ENCODE measurements around the gene KIF22.

The KIF22 gene

GRCh38 chr16:29809850-29810698 lies 19.5 kb downstream of the KIF22 start:
- TF ChIP-seq CTCF (conservative IDR thresholded peaks at IDR 0.05; ENCODE audit: low read depth, low read length) = no peak
- peaks cover 33% of the 10 kb centered on the region for H3K79me2 ChIP-seq (ENCODE audit: insufficient read depth, low read depth)
- peaks cover 44% of the 10 kb centered on the region for H3K4me1 ChIP-seq (ENCODE audit: low read depth, poor library complexity, severe bottlenecking)

GRCh38 chr16:29810699-29811169 lies 20.2 kb downstream of the KIF22 start:
- Histone ChIP-seq H3K9ac (peak overlapping the region; percentile 33; the same call in 1 of the 2 replicates), H3K27me3 (ENCODE audit: insufficient read depth, low read depth) (no peaks in the 10 kb centered on the region), H3K4me2 (peak overlapping the region; percentile 83), H3K4me1 (ENCODE audit: low read depth, poor library complexity, severe bottlenecking) (peaks cover 48% of the 10 kb centered on the region), H3K79me2 (ENCODE audit: insufficient read depth, low read depth) (peaks cover 33% of the 10 kb centered on the region), H4K20me1 (ENCODE audit: insufficient read depth) (no peaks in the 10 kb centered on the region), H3K36me3 (ENCODE audit: insufficient read depth) (peaks cover 6% of the 10 kb centered on the region; the same call in 1 of the 2 replicates), H2AFZ (ENCODE audit: low read depth) (no peak overlapping the region), H3K27ac (peak overlapping the region; percentile 50; the same call in 1 of the 2 replicates), H3K4me3 (IDR thresholded peaks at IDR 0.05; ENCODE audit: insufficient read depth, low read depth, low read length) (no peak overlapping the region)
- TF ChIP-seq CTCF (conservative IDR thresholded peaks at IDR 0.05; ENCODE audit: low read depth, low read length) = no peak

More at GRCh38 chr16:29809850-29810698, 19.5 kb downstream of the KIF22 start:
- H2AFZ ChIP-seq (ENCODE audit: low read depth) = no peak overlapping the region
- no peak overlapping the region for H3K4me3 ChIP-seq (IDR thresholded peaks at IDR 0.05; ENCODE audit: insufficient read depth, low read depth, low read length)
- no peaks in the 10 kb centered on the region for H3K27me3 ChIP-seq (ENCODE audit: insufficient read depth, low read depth)
- peak overlapping the region; percentile 83 for H3K4me2 ChIP-seq
- peaks cover 6% of the 10 kb centered on the region; the same call in 1 of the 2 replicates for H3K36me3 ChIP-seq (ENCODE audit: insufficient read depth)
- H3K27ac ChIP-seq = peak overlapping the region; percentile 50; the same call in 1 of the 2 replicates
- no peaks in the 10 kb centered on the region for H4K20me1 ChIP-seq (ENCODE audit: insufficient read depth)
- 0 out of 2 replicates have a peak overlapping the region, but pooled peaks have one; percentile 33 for H3K9ac ChIP-seq

GRCh38 chr16:29811170-29811895 lies 20.8 kb downstream of the KIF22 start:
- H2AFZ ChIP-seq (ENCODE audit: low read depth) = peak overlapping the region; percentile 47; the same call in 1 of the 2 replicates
- H4K20me1 ChIP-seq (ENCODE audit: insufficient read depth) = no peaks in the 10 kb centered on the region
- no peaks in the 10 kb centered on the region for H3K27me3 ChIP-seq (ENCODE audit: insufficient read depth, low read depth)
- peaks cover 33% of the 10 kb centered on the region for H3K79me2 ChIP-seq (ENCODE audit: insufficient read depth, low read depth)
- peaks cover 48% of the 10 kb centered on the region for H3K4me1 ChIP-seq (ENCODE audit: low read depth, poor library complexity, severe bottlenecking)
- H3K4me2 ChIP-seq = peak overlapping the region; percentile 83
- peak overlapping the region; percentile 50 for H3K27ac ChIP-seq
- peak overlapping the region; percentile 33; the same call in 1 of the 2 replicates for H3K9ac ChIP-seq
- TF ChIP-seq CTCF (conservative IDR thresholded peaks at IDR 0.05; ENCODE audit: low read depth, low read length) = no peak
- no peak overlapping the region for H3K4me3 ChIP-seq (IDR thresholded peaks at IDR 0.05; ENCODE audit: insufficient read depth, low read depth, low read length)
- H3K36me3 ChIP-seq (ENCODE audit: insufficient read depth) = peaks cover 6% of the 10 kb centered on the region; the same call in 1 of the 2 replicates

- peak within 1 kb of the TSS; percentile 47; the same call in 1 of the 2 replicates for H2AFZ ChIP-seq (ENCODE audit: low read depth)
- peak within 1 kb of the TSS; percentile 50 for H3K27ac ChIP-seq
- no peak within 1 kb of the TSS for H3K4me3 ChIP-seq (IDR thresholded peaks at IDR 0.05; ENCODE audit: insufficient read depth, low read depth, low read length)
- peaks cover 48% of the 10 kb centered on the region for H3K4me1 ChIP-seq (ENCODE audit: low read depth, poor library complexity, severe bottlenecking)
- peaks cover 36% of the 10 kb centered on the region for H3K79me2 ChIP-seq (ENCODE audit: insufficient read depth, low read depth)
- H3K27me3 ChIP-seq (ENCODE audit: insufficient read depth, low read depth) = no peaks in the 10 kb centered on the region
- peaks cover 6% of the 10 kb centered on the region; the same call in 1 of the 2 replicates for H3K36me3 ChIP-seq (ENCODE audit: insufficient read depth)
- peak within 1 kb of the TSS; percentile 83 for H3K4me2 ChIP-seq
- no peaks in the 10 kb centered on the region for H4K20me1 ChIP-seq (ENCODE audit: insufficient read depth)
- H3K9ac ChIP-seq = peak within 1 kb of the TSS; percentile 33; the same call in 1 of the 2 replicates
- no peak for TF ChIP-seq CTCF (conservative IDR thresholded peaks at IDR 0.05; ENCODE audit: low read depth, low read length)
Measured at GRCh38 chr16:29811896-29812665, 21.5 kb downstream of the KIF22 start, which contains the start of gene PRRT2. PRRT2 (plus strand) TSS chr16:29812193; CDS start chr16:29813055, 862 bp downstream.

Data from KMS-11 (cell line).